ENCODE measurements around the gene IDI1. TPM values are rescaled to one million over a fixed set of nuclear protein-coding genes. Genes with fewer than 3 reads are reported as not detected.

The IDI1 gene
- total and polyA plus RNA-seq, 2 donors (not counting 1 experiment from before 2014, with no cell fraction given) = 59.8 to 167 TPM

GRCh38 chr10:1090696-1091095 lies 41.8 kb upstream of the IDI1 start:
- H3K9me3 ChIP-seq (ENCODE audit: control extremely low read depth in 1 of 3, control insufficient read depth in 2 of 3, insufficient read depth in 1 of 3, low read length in 2 of 3) = no peaks in the 10 kb centered on the region
- H4K20me1 ChIP-seq (ENCODE audit: control insufficient read depth, insufficient read depth, low read length, poor library complexity, severe bottlenecking) = peaks cover 18% of the 10 kb centered on the region
- 97% methylated on average over 9 of the region's 14 CpGs for WGBS (ENCODE audit: insufficient coverage)
- peaks cover 48% of the 10 kb centered on the region for H3K79me2 ChIP-seq (ENCODE audit: control insufficient read depth, insufficient read depth, low read length)
- H3K27ac ChIP-seq (ENCODE audit: low read length in 2 of 2) = no peak overlapping the region
- no peak overlapping the region for H2AFZ ChIP-seq (ENCODE audit: insufficient read depth, low read depth, low read length, poor library complexity, severe bottlenecking)
- CTCF ChIA-PET = no interaction called here
- no peak overlapping the region for H3K4me3 Mint-ChIP-seq
- DNase-seq = no peak
- TF ChIP-seq EZH2 (IDR thresholded peaks at IDR 0.05; ENCODE audit: borderline replicate concordance, insufficient read depth, low read depth, low read length, poor library complexity, severe bottlenecking) = no peak
- TF ChIP-seq, protein P1, sequence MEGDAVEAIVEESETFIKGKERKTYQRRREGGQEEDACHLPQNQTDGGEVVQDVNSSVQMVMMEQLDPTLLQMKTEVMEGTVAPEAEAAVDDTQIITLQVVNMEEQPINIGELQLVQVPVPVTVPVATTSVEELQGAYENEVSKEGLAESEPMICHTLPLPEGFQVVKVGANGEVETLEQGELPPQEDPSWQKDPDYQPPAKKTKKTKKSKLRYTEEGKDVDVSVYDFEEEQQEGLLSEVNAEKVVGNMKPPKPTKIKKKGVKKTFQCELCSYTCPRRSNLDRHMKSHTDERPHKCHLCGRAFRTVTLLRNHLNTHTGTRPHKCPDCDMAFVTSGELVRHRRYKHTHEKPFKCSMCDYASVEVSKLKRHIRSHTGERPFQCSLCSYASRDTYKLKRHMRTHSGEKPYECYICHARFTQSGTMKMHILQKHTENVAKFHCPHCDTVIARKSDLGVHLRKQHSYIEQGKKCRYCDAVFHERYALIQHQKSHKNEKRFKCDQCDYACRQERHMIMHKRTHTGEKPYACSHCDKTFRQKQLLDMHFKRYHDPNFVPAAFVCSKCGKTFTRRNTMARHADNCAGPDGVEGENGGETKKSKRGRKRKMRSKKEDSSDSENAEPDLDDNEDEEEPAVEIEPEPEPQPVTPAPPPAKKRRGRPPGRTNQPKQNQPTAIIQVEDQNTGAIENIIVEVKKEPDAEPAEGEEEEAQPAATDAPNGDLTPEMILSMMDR (IDR thresholded peaks at IDR 0.05) = no peak
- no peaks in the 10 kb centered on the region for H3K4me1 ChIP-seq (ENCODE audit: control insufficient read depth in 2 of 2, insufficient read depth in 2 of 2, low read length in 2 of 2)
- POLR2A ChIA-PET = no interaction called here
- H3K36me3 ChIP-seq (replicated peaks in 1 of 2; ENCODE audit: control extremely low read depth in 1 of 2, control insufficient read depth in 1 of 2, extremely low read depth in 1 of 2, insufficient read depth in 2 of 2, low read length in 1 of 2) = peaks cover 14 to 81% of the 10 kb centered on the region in 2 experiments
- no peaks in the 10 kb centered on the region for H3K27me3 ChIP-seq (replicated peaks in 1 of 4; ENCODE audit: control extremely low read depth in 1 of 4, control insufficient read depth in 3 of 4, insufficient read depth in 4 of 4, low read length in 3 of 4)
- no peak overlapping the region for H3K4me3 ChIP-seq (ENCODE audit: control extremely low read depth in 1 of 5, extremely low read depth in 1 of 5, insufficient read depth in 1 of 5, low read depth in 2 of 5, low read length in 4 of 5)
- no peak overlapping the region for H3K27ac Mint-ChIP-seq
- intact Hi-C loops (cut with micrococcal nuclease) = no loop called here
- no peak overlapping the region for H3K4me2 ChIP-seq (replicated peaks; ENCODE audit: low read depth, low read length, poor library complexity, severe bottlenecking)
- no peaks in the 10 kb centered on the region for H3K4me1 Mint-ChIP-seq
- no peaks in the 10 kb centered on the region for H3K9me3 Mint-ChIP-seq (ENCODE audit: insufficient read depth)
- ATAC-seq (ENCODE audit: low read depth) = no peak
- no peaks in the 10 kb centered on the region for H3K27me3 Mint-ChIP-seq
- H3K9ac ChIP-seq (ENCODE audit: low read length) = no peak overlapping the region

- Histone ChIP-seq H3K27ac (ENCODE audit: low read length in 2 of 2) (no peak overlapping the region), H3K9ac (ENCODE audit: low read length) (no peak overlapping the region), H3K4me2 (replicated peaks; ENCODE audit: low read depth, low read length, poor library complexity, severe bottlenecking) (no peak overlapping the region), H2AFZ (ENCODE audit: insufficient read depth, low read depth, low read length, poor library complexity, severe bottlenecking) (no peak overlapping the region), H3K4me1 (ENCODE audit: control insufficient read depth in 2 of 2, insufficient read depth in 2 of 2, low read length in 2 of 2) (no peaks in the 10 kb centered on the region), H3K79me2 (ENCODE audit: control insufficient read depth, insufficient read depth, low read length) (peaks cover 45% of the 10 kb centered on the region), H3K4me3 (ENCODE audit: control extremely low read depth in 1 of 5, extremely low read depth in 1 of 5, insufficient read depth in 1 of 5, low read depth in 2 of 5, low read length in 4 of 5) (no peak overlapping the region), H3K36me3 (replicated peaks in 1 of 2; ENCODE audit: control extremely low read depth in 1 of 2, control insufficient read depth in 1 of 2, extremely low read depth in 1 of 2, insufficient read depth in 2 of 2, low read length in 1 of 2) (peaks cover 18 to 80% of the 10 kb centered on the region in 2 experiments), H3K9me3 (ENCODE audit: control extremely low read depth in 1 of 3, control insufficient read depth in 2 of 3, insufficient read depth in 1 of 3, low read length in 2 of 3) (no peaks in the 10 kb centered on the region), H3K27me3 (replicated peaks in 1 of 4; ENCODE audit: control extremely low read depth in 1 of 4, control insufficient read depth in 3 of 4, insufficient read depth in 4 of 4, low read length in 3 of 4) (no peaks in the 10 kb centered on the region), H4K20me1 (ENCODE audit: control insufficient read depth, insufficient read depth, low read length, poor library complexity, severe bottlenecking) (peaks cover 18% of the 10 kb centered on the region)
- ATAC-seq (ENCODE audit: low read depth) = no peak
- WGBS (ENCODE audit: insufficient coverage) = 91% methylated on average over 17 of the region's 19 CpGs
- no peaks in the 10 kb centered on the region for H3K4me1 Mint-ChIP-seq
- POLR2A ChIA-PET = no interaction called here
- intact Hi-C loops (cut with micrococcal nuclease) = no loop called here
- CTCF ChIA-PET = no interaction called here
- H3K9me3 Mint-ChIP-seq (ENCODE audit: insufficient read depth) = no peaks in the 10 kb centered on the region
- no peak for DNase-seq
- H3K4me3 Mint-ChIP-seq = no peak overlapping the region
- no peak for TF ChIP-seq EZH2 (IDR thresholded peaks at IDR 0.05; ENCODE audit: borderline replicate concordance, insufficient read depth, low read depth, low read length, poor library complexity, severe bottlenecking)
- TF ChIP-seq, protein P1 (IDR thresholded peaks at IDR 0.05) = no peak
- H3K27me3 Mint-ChIP-seq = no peaks in the 10 kb centered on the region
- no peak overlapping the region for H3K27ac Mint-ChIP-seq
Measured at GRCh38 chr10:1089017-1089689, 40.2 kb upstream of the IDI1 start.
